Limb (tissue), 2 donors: ENCODE measurements around the gene PRKAR1B.

ENCODE experiments used
- DNase-seq, 2 donors: peaks; one replicate each; pipeline ENCODE4 v3.0.0-alpha.2; 2016; ENCODE audit errors: extremely low spot score in 2 of 2

The PRKAR1B gene

DNA sequence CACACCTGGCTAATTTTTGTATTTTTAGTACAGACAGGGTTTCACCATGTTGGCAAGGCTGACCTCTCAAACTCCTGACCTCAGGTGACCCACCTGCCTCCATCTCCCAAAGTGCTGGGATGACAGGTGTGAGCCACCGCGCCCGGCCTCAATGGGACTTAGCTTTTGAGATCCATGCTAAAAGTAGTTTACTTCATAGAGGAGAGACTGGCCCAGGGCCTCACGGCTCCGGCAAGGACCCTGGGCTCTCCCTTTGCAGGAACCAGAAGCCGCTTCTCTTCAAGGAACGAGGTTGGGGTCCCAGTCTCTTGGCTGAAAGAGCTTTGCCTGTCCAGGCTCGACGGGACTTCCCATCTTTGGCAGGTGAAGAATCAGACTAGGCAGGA is 30.7 kb downstream of the PRKAR1B start:
- no peak for DNase-seq

DNA sequence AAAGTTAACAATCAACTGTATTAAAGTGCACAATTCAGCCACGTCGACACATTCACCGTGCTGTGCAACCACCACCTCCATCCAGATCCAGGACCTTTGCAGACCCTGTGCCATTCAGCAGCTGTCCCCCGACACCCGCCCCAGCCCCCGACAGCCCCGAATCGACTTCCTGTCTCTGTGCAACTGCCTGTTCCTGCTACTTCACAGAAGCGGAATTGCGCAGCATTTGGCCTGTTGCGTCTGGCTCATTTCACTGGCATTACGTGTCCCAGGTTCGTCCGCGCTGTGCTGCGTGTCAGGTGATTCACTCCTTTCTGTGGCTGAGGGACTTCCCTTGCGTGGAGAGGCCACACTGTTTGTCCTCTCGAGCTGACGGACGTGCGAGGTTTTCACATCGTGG is 33.8 kb downstream of the PRKAR1B start:
- no peak for DNase-seq

GRCh38 chr7:691361-692045 is 35.6 kb downstream of the PRKAR1B start:
- no peak for DNase-seq

DNA sequence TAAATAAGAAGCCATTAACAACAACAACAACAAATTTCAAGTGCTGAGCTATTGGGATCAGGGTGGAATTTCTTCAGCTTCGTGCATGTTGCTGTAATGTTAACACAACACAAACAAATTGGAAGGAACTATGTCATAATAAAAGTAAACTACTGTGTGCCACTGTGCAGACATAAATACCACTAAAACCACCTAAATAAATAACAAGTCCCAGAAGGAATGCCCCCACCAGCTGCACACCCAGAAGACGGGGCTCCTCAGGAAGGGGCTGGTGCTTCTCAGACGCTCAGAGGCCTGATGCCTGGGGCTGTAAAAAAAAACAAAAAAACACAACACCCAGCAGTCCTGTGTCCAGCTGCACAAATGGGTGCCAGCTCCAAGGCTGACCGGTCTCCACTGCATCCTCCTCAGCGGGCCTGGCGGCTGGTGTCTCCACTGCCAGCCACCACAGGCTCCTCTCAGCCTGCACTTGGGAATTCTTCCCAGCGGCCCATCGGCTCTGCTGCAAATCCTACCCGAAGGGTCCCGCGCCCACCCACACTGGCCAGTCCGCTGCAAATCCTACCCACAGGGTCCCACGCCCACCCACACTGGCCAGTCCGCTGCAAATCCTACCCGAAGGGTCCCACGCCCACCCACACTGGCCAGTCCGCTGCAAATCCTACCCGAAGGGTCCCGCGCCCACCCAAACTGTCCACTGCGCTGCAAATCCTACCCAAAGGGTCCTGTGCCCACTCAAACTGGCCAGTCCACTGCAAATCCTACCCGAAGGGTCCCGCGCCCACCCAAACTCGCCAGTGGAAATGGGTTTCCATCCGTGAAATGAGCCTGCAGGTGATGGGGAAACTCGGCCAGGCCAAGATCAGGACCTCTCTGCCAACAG is 36.4 kb downstream of the PRKAR1B start:
- DNase-seq, result no peak

- no peak for DNase-seq
Measured at GRCh38 chr7:685540-685939, 41.5 kb downstream of the PRKAR1B start.

GRCh38 chr7:684416-684815 is 42.7 kb downstream of the PRKAR1B start:
- DNase-seq, result no peak

DNA sequence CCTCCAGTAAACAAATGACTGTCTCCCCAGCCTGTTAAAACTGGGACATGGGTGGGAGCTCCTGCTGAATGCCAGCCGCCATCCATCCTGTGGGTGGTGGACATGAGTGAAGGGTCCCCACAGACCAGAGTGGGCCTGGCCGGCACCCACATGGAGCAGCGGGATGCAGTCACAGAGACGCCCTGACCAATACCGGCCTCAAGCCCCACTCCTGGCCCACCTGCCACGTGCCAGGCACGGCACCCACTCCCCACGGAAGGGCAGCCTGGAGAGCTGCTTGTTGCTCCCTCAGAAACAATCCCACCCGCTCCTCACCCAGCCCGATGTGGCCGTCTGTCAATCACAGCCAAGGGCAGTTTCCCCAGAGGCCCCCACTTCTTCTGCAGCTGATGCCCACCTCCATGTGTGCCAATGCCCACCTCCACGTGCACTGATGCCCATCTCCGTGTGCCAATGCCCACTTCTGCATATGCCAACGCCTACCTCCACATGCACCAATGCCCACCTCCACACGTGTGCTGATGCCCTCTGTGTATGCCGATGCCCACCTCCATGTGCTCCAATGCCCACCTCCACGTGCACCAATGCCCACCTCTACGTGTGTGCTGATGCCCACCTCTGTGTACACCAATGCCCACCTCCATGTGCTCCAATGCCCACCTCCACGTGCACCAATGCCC is 43.4 kb downstream of the PRKAR1B start:
- DNase-seq, result no peak

GRCh38 chr7:682810-683209 is 44.3 kb downstream of the PRKAR1B start:
- DNase-seq, result no peak

- no peak for DNase-seq
Measured at GRCh38 chr7:681551-682307, 45.4 kb downstream of the PRKAR1B start.

DNA sequence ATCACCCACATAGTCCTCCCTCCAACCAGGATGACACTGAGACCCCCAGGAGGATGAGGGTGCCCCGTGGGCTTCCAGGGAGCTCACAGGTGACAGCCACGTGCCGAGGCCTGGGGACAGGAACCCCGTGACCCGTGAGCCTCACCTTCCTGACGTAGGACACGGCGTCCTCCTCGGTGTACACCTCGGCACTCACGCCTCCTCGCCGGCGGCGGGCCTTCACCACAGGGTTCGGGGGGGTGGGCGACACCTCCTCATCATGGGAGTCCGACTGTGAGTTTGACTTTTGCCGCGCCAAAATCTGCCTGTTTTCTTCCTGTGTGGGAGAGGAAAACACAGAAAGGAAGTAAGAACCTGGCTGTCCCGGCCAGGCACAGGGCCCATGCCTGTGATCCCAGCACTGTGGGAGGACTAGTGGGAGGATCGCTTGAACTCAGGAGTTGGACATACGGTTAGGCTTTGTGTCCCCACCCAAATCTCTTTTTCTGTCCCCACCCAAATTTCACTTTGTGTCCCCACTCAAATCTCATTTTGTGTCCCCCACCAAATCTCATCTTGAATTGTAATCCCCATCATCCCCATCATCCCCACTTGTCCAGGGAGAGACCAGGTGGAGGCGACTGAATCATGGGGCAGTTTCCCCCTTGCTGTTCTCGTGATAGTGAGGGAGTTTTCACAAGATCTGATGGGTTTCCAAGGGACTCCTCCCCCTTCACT is 46.5 kb downstream of the PRKAR1B start:
- no peak for DNase-seq

DNA sequence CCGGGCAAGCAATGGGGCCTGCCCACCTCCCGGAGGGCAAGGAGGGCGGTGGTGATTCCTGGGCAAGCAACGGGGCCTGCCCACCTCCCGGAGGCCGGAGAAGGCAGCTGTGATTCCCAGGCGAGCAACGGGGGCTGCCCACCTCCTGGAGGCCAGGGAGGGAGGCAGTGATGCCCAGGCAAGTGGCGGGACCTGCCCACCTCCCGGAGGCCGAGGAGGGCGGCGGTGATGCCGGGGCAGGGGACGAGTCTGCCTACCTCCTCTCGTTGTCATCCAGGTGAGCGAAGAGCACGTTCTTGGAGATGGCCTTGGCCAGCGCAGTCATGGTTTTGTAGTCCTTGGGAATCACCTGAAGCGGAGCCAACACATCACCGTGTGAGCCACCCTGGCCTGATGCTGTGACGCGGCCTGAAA is 50.1 kb downstream of the PRKAR1B start:
- DNase-seq, result no peak

DNA sequence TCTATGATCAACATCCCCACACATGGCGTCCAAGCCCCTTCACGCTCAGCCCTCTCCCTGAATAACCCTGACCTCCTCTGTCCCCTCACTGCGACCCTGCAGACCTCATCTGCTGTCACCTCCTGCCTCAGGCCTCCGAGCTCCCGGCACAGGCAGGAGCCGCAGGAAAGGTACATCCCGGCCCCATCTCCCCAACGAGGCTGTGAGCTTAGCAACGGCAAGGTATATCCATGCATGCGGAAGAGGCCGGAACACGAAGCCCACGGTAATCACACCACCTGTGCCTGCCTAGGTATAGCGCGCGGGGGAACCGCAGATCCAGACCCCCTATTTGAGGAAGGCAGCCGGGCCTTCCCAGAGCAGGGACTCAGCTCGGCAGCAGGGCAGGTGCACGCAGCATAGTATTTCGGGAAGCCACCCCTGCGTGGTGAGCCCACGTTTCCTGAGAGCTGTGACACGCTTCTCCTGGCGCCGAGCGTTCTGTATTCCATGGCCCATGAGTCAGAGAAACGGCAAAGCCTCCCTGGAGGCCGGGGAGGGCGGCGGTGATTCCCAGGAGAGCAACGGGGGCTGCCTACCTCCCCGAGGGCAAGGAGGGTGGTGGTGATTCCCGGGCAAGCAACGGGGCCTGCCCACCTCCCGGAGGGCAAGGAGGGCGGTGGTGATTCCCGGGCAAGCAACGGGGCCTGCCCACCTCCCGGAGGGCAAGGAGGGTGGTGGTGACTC is 50.7 kb downstream of the PRKAR1B start:
- no peak for DNase-seq

- no peak for DNase-seq
Measured at GRCh38 chr7:674454-675410, 52.3 kb downstream of the PRKAR1B start.

GRCh38 chr7:673681-674453 is 53.2 kb downstream of the PRKAR1B start:
- DNase-seq, result no peak

DNA sequence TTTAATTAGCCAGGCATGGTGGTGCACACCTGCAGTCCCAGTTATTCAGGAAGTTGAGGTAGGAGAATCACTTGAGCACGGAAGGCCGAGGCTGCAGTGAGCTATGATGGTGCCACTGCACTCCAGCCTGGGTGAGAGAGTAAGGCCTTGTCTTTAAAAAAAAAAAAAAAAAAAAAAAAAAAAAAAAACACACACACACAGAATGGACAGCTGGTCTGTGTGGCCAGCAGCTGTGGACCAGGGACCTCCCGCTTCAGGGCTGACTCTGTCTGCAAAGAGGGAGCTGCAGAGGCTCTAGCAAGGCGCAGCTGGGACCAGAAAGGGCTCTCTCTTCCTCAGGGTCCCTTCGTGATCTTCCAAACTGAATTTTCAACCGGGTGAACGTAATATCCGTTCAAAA is 54.2 kb downstream of the PRKAR1B start:
- DNase-seq, result peak in 1 of 2 donors; percentile 7

GRCh38 chr7:671415-672042 is 55.6 kb downstream of the PRKAR1B start:
- no peak for DNase-seq

GRCh38 chr7:670501-671390 is 56.3 kb downstream of the PRKAR1B start:
- DNase-seq, result no peak
